ENCODE measurements around the gene FEN1. TPM values are rescaled to one million over a fixed set of nuclear protein-coding genes. Genes with fewer than 3 reads are reported as not detected.

FEN1 gene
- polyA plus RNA-seq, 3 donors: 3.5 to 6.4 (median 4.3) TPM

DNA sequence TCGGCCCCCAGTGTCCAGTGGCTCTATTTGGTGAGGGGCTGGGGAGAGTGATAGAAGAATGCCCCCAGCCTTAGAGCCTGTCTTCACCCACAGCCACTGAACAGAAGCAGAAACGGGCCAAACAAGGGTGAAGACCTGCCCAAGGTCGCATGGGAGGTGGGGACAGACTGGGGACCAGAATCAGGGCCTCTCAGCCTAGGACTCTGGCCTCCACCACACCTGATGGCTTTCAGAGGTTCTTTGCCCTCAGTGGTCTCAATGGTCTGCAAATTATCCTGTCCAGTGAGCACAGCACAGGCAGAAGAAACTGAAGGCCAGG lies 44.8 kb upstream of the FEN1 start:
- H3K9ac ChIP-seq (ENCODE audit: insufficient read depth, low read length, poor library complexity, severe bottlenecking): no peak overlapping the region
- intact Hi-C loops (cut with micrococcal nuclease): no loop called here
- H3K27ac ChIP-seq (ENCODE audit: low read depth in 1 of 2, low read length in 2 of 2): no peak overlapping the region
- no peak for DNase-seq
- H3K36me3 ChIP-seq (replicated peaks in 1 of 2; ENCODE audit: control insufficient read depth in 1 of 2, insufficient read depth in 2 of 2, low read length in 2 of 2): peaks cover 2 to 10% of the 10 kb centered on the region in 2 donors
- no peaks in the 10 kb centered on the region for H4K20me1 ChIP-seq (ENCODE audit: insufficient read depth, low read length)
- H3K9me3 ChIP-seq (replicated peaks in 1 of 2; ENCODE audit: control insufficient read depth in 1 of 2, insufficient read depth in 1 of 2, low read length in 2 of 2): no peaks in the 10 kb centered on the region
- H3K79me2 ChIP-seq (ENCODE audit: insufficient read depth, low read length): no peaks in the 10 kb centered on the region
- WGBS (ENCODE audit: insufficient coverage): 45% methylated on average over 2 of the region's 3 CpGs
- Mint-ChIP-seq H3K4me3 (no peak overlapping the region), H3K36me3 (peaks cover 3 to 5% of the 10 kb centered on the region in 2 donors), H3K27ac (no peak overlapping the region), H3K4me1 (peaks cover 6% of the 10 kb centered on the region), H3K27me3 (ENCODE audit: low read depth in 3 of 3) (peaks cover 13 to 21% (median 18%) of the 10 kb centered on the region in 3 donors), H3K9me3 (peaks cover 0 to 2% (median 0%) of the 10 kb centered on the region in 7 donors)
- H3K27me3 ChIP-seq (ENCODE audit: control insufficient read depth in 2 of 2, insufficient read depth in 2 of 2, low read length in 2 of 2): peaks cover 4 to 27% of the 10 kb centered on the region in 2 donors
- peak overlapping the region; percentile 23 for H2AFZ ChIP-seq (ENCODE audit: insufficient read depth, low read depth, low read length, poor library complexity, severe bottlenecking)
- TF ChIP-seq, protein P1, sequence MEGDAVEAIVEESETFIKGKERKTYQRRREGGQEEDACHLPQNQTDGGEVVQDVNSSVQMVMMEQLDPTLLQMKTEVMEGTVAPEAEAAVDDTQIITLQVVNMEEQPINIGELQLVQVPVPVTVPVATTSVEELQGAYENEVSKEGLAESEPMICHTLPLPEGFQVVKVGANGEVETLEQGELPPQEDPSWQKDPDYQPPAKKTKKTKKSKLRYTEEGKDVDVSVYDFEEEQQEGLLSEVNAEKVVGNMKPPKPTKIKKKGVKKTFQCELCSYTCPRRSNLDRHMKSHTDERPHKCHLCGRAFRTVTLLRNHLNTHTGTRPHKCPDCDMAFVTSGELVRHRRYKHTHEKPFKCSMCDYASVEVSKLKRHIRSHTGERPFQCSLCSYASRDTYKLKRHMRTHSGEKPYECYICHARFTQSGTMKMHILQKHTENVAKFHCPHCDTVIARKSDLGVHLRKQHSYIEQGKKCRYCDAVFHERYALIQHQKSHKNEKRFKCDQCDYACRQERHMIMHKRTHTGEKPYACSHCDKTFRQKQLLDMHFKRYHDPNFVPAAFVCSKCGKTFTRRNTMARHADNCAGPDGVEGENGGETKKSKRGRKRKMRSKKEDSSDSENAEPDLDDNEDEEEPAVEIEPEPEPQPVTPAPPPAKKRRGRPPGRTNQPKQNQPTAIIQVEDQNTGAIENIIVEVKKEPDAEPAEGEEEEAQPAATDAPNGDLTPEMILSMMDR (IDR thresholded peaks at IDR 0.05): peak; percentile 68
- peaks cover 8 to 22% of the 10 kb centered on the region in 2 donors for H3K4me1 ChIP-seq (ENCODE audit: control insufficient read depth in 1 of 2, insufficient read depth in 2 of 2, low read length in 2 of 2)
- no peak overlapping the region for H3K4me3 ChIP-seq (replicated peaks in 1 of 3; ENCODE audit: low read depth in 2 of 3, low read length in 3 of 3)
- no peak overlapping the region for H3K4me2 ChIP-seq (replicated peaks; ENCODE audit: extremely low read depth, low read length, poor library complexity, severe bottlenecking)

DNA sequence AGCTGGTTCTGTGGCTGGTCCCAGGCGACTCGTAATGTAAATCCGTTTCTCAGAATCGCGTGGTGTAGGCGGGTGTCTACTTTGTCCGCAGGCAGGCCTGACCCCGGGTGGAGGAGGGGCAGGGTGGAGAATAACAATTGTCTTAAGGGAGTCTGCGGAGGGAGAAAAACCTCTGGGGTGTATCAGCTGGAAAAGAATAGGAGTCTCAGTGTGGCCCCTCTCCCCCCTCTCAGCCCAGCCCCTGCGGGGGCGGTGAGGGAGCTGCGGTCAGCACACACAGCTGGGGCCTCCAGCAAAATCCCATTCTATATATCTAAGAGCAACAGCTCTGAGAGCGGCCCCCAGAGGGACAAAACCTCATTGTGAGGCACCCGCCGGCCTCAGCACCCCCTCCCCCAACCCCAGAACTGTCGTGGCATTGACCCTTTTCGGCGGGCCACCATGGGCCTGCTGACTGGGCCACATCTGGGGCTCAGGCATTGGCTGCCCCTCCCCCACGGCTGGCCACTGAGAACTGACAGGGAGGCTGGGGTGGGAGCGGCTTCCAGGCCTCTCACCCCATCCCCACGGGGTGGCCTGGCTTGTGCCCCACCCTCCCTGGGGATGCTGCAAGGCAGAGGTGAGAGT lies 43.0 kb upstream of the FEN1 start:
- Mint-ChIP-seq H3K27me3 (ENCODE audit: low read depth in 3 of 3) (peaks cover 23 to 34% (median 30%) of the 10 kb centered on the region in 3 donors), H3K36me3 (peaks cover 0 to 4% of the 10 kb centered on the region in 2 donors), H3K4me1 (peaks cover 6% of the 10 kb centered on the region), H3K4me3 (peak overlapping the region in 1 of 2 donors; percentile 30), H3K9me3 (peaks cover 0 to 6% (median 0%) of the 10 kb centered on the region in 7 donors), H3K27ac (peak overlapping the region in 1 of 7 donors; percentile 59)
- Histone ChIP-seq H3K4me2 (replicated peaks; ENCODE audit: extremely low read depth, low read length, poor library complexity, severe bottlenecking) (no peak overlapping the region), H3K36me3 (replicated peaks in 1 of 2; ENCODE audit: control insufficient read depth in 1 of 2, insufficient read depth in 2 of 2, low read length in 2 of 2) (no peaks in the 10 kb centered on the region), H2AFZ (ENCODE audit: insufficient read depth, low read depth, low read length, poor library complexity, severe bottlenecking) (no peak overlapping the region), H3K4me3 (replicated peaks in 1 of 3; ENCODE audit: low read depth in 2 of 3, low read length in 3 of 3) (no peak overlapping the region), H3K9me3 (replicated peaks in 1 of 2; ENCODE audit: control insufficient read depth in 1 of 2, insufficient read depth in 1 of 2, low read length in 2 of 2) (no peaks in the 10 kb centered on the region), H3K4me1 (ENCODE audit: control insufficient read depth in 1 of 2, insufficient read depth in 2 of 2, low read length in 2 of 2) (peaks cover 5 to 18% of the 10 kb centered on the region in 2 donors), H3K9ac (ENCODE audit: insufficient read depth, low read length, poor library complexity, severe bottlenecking) (no peak overlapping the region), H4K20me1 (ENCODE audit: insufficient read depth, low read length) (no peaks in the 10 kb centered on the region), H3K79me2 (ENCODE audit: insufficient read depth, low read length) (no peaks in the 10 kb centered on the region), H3K27ac (ENCODE audit: low read depth in 1 of 2, low read length in 2 of 2) (no peak overlapping the region), H3K27me3 (ENCODE audit: control insufficient read depth in 2 of 2, insufficient read depth in 2 of 2, low read length in 2 of 2) (peaks cover 4 to 37% of the 10 kb centered on the region in 2 donors)
- 59% methylated on average over 8 of the region's 21 CpGs for WGBS (ENCODE audit: insufficient coverage)
- no peak for DNase-seq
- TF ChIP-seq, protein P1 (IDR thresholded peaks at IDR 0.05): no peak
- intact Hi-C loops (cut with micrococcal nuclease): no loop called here

All from CD14-positive monocyte (primary cell).